H1 (cell line): ENCODE data around the gene PTRH1. TPM values are rescaled to one million over a fixed set of nuclear protein-coding genes. Genes with fewer than 3 reads are reported as not detected.

Experiments used
- CTCF ChIA-PET: fragments of 300-600 bp; sonication (Branson Sonifier 250); formaldehyde crosslinking; loops from one replicate; lab custom pipeline; 2021; ENCODE audit not compliant: partially characterized antibody; lab: Charles Lee
- POLR2A ChIA-PET: fragments of 300-600 bp; sonication (Branson Sonifier 250); formaldehyde crosslinking; loops from one replicate; lab custom pipeline; 2021; ENCODE audit warnings: inconsistent platforms; ENCODE audit not compliant: partially characterized antibody; lab: Charles Lee
- DNase-seq, 2 experiments: peaks; one replicate each; pipeline versions ENCODE4 v3.0.0 to v3.0.0-alpha.2; 2010 to 2022; ENCODE audit warnings: low spot score in 2 of 2, low read depth in 1 of 2, mixed read lengths in 1 of 2
- FAIRE-seq: peaks from 2 replicates; lab custom pipeline; 2011; peaks lifted over from hg19 to GRCh38; lab: Jason Lieb, UNC
- H2AFZ ChIP-seq: 2 replicates; pipeline ENCODE4 v1.8.1; 2012; ENCODE audit warnings: low read length, inconsistent platforms
- H2AK5ac ChIP-seq: 2 replicates; pipeline ENCODE4 v1.6.1; 2013; ENCODE audit warnings: low read depth, low read length
- H2BK120ac ChIP-seq: replicated peaks from 2 replicates; pipeline ENCODE3; 2013; ENCODE audit warnings: low read depth, low read length, inconsistent platforms
- H2BK12ac ChIP-seq: 2 replicates; pipeline ENCODE4 v1.6.1; 2013; ENCODE audit warnings: low read depth, low read length
- H2BK15ac ChIP-seq: 2 replicates; pipeline ENCODE4 v1.6.1; 2013; ENCODE audit warnings: low read length
- H2BK20ac ChIP-seq: 2 replicates; pipeline ENCODE4 v1.6.1; 2013; ENCODE audit warnings: low read length
- H2BK5ac ChIP-seq: 2 replicates; pipeline ENCODE4 v1.6.1; 2013; ENCODE audit warnings: low read depth, low read length
- H3K14ac ChIP-seq: 2 replicates; pipeline ENCODE4 v1.6.1; 2013; ENCODE audit warnings: inconsistent platforms; ENCODE audit not compliant: insufficient read length
- H3K18ac ChIP-seq: 2 replicates; pipeline ENCODE4 v1.6.1; 2013; ENCODE audit warnings: low read length; ENCODE audit errors: extremely low read depth
- H3K23ac ChIP-seq: 2 replicates; pipeline ENCODE4 v1.6.1; 2013; ENCODE audit warnings: inconsistent platforms; ENCODE audit not compliant: insufficient read length
- H3K23me2 ChIP-seq: 2 replicates; pipeline ENCODE4 v1.6.1; 2013; ENCODE audit warnings: low read depth, low read length
- H3K27ac ChIP-seq: 2 replicates; pipeline ENCODE4 v1.6.1; 2011; ENCODE audit warnings: low read depth, low read length, inconsistent platforms
- H3K27me3 ChIP-seq, 4 experiments: replicated peaks in 1 of 4; 1 replicate in 1 of 4; 2 replicates in 3 of 4; pipeline versions ENCODE4 v1.6.1 to v1.8.1; 2011 to 2013; ENCODE audit warnings: low read length in 3 of 4, mild to moderate bottlenecking in 3 of 4, inconsistent platforms in 2 of 4, mixed read lengths in 2 of 4, moderate library complexity in 1 of 4; ENCODE audit not compliant: control insufficient read depth in 3 of 4, insufficient read depth in 3 of 4; ENCODE audit errors: extremely low read depth in 1 of 4
- H3K36me3 ChIP-seq, 4 experiments: 2 replicates each; pipeline versions ENCODE4 v1.6.1 to v1.8.1; 2011 to 2013; ENCODE audit warnings: mild to moderate bottlenecking in 4 of 4, low read length in 3 of 4, moderate library complexity in 2 of 4, control low read depth in 1 of 4, inconsistent platforms in 1 of 4; ENCODE audit not compliant: insufficient read depth in 4 of 4, control insufficient read depth in 2 of 4
- H3K4ac ChIP-seq: replicated peaks from 2 replicates; pipeline ENCODE3; 2013; ENCODE audit warnings: low read length, low read depth, mixed read lengths, inconsistent platforms; ENCODE audit not compliant: insufficient read length
- H3K4me1 ChIP-seq, 4 experiments: replicated peaks in 1 of 4; 1 replicate in 1 of 4; 2 replicates in 3 of 4; pipeline versions ENCODE4 v1.6.1 to v1.8.1; 2011 to 2013; ENCODE audit warnings: low read length in 3 of 4, inconsistent platforms in 2 of 4, mixed read lengths in 1 of 4; ENCODE audit not compliant: insufficient read depth in 4 of 4, control insufficient read depth in 3 of 4
- H3K4me2 ChIP-seq, 2 experiments: 2 replicates each; pipeline versions ENCODE4 v1.6.1 to v1.8.1; 2011 to 2013; ENCODE audit warnings: low read depth in 2 of 2, low read length in 2 of 2, control low read depth in 1 of 2, inconsistent platforms in 1 of 2, mild to moderate bottlenecking in 1 of 2; ENCODE audit not compliant: insufficient read depth in 1 of 2
- H3K4me3 ChIP-seq, 4 experiments: fragments of 200-600, 300-600 bp in 1 of 4; sonication (generic), shearing (Covaris generic), sonication (Bioruptor Twin) in 1 of 4; 2 replicates each; pipeline versions ENCODE4 v1.5.1 to v1.8.1; 2011 to 2016; ENCODE audit warnings: low read length in 4 of 4, low read depth in 3 of 4, control low read depth in 2 of 4, inconsistent platforms in 2 of 4, mild to moderate bottlenecking in 2 of 4, mixed read lengths in 1 of 4, moderate library complexity in 1 of 4; ENCODE audit not compliant: insufficient read depth in 2 of 4; ENCODE audit errors: extremely low read depth in 1 of 4
- H3K56ac ChIP-seq: replicated peaks from 2 replicates; pipeline ENCODE3; 2013; ENCODE audit warnings: low read depth, mild to moderate bottlenecking, mixed read lengths, low read length, inconsistent platforms; ENCODE audit not compliant: insufficient read length
- H3K79me1 ChIP-seq: 2 replicates; pipeline ENCODE4 v1.6.1; 2013; ENCODE audit warnings: low read depth, low read length, control low read depth
- H3K79me2 ChIP-seq, 2 experiments: 2 replicates each; pipeline versions ENCODE4 v1.6.1 to v1.8.1; 2012 to 2013; ENCODE audit warnings: low read length in 2 of 2, mild to moderate bottlenecking in 2 of 2, inconsistent platforms in 1 of 2; ENCODE audit not compliant: insufficient read depth in 2 of 2, control insufficient read depth in 1 of 2
- H3K9ac ChIP-seq, 4 experiments: replicated peaks in 1 of 4; 1 replicate in 1 of 4; 2 replicates in 3 of 4; pipeline versions ENCODE4 v1.6.1 to v1.8.1; 2011 to 2013; ENCODE audit warnings: low read depth in 3 of 4, low read length in 3 of 4, control low read depth in 2 of 4, mild to moderate bottlenecking in 2 of 4, moderate library complexity in 2 of 4, inconsistent platforms in 1 of 4; ENCODE audit errors: extremely low read depth in 1 of 4
- H3K9me3 ChIP-seq, 2 experiments: 2 replicates each; pipeline versions ENCODE4 v1.6.1 to v1.8.1; 2012 to 2013; ENCODE audit warnings: mild to moderate bottlenecking in 2 of 2, moderate library complexity in 2 of 2, control low read depth in 1 of 2, inconsistent platforms in 1 of 2, low read depth in 1 of 2, low read length in 1 of 2, mixed read lengths in 1 of 2; ENCODE audit not compliant: insufficient read depth in 2 of 2
- H4K20me1 ChIP-seq, 2 experiments: replicated peaks in 1 of 2; 2 replicates each; pipeline versions ENCODE3 to v1.8.1; 2011 to 2013; ENCODE audit warnings: inconsistent platforms in 2 of 2, low read length in 2 of 2, mild to moderate bottlenecking in 1 of 2; ENCODE audit not compliant: insufficient read depth in 2 of 2, control insufficient read depth in 1 of 2
- H4K5ac ChIP-seq: 2 replicates; pipeline ENCODE4 v1.6.1; 2013; ENCODE audit warnings: low read length, low read depth, mixed read lengths, inconsistent platforms; ENCODE audit not compliant: insufficient read length
- H4K8ac ChIP-seq: 2 replicates; pipeline ENCODE4 v1.8.0; 2013; ENCODE audit warnings: mild to moderate bottlenecking, moderate library complexity, low read length, inconsistent platforms; ENCODE audit not compliant: insufficient read depth; ENCODE audit errors: extremely low read depth
- H4K91ac ChIP-seq: replicated peaks from 2 replicates; pipeline ENCODE3; 2013; ENCODE audit warnings: low read length, mixed read lengths, inconsistent platforms; ENCODE audit not compliant: insufficient read length
- CBX5 ChIP-seq: fragments of 300-800, 300-1000 bp; sonication (generic); IDR thresholded peaks from 2 replicates; pipeline ENCODE4 v1.7.1; 2016; ENCODE audit warnings: antibody characterized with exemption, low read length, low read depth
- CTBP2 ChIP-seq: IDR thresholded peaks from 2 replicates; pipeline ENCODE4 v1.7.0; 2011; ENCODE audit warnings: borderline replicate concordance, mild to moderate bottlenecking, moderate library complexity, mixed read lengths, low read length; ENCODE audit not compliant: insufficient read depth, insufficient read length
- E2F6 ChIP-seq: IDR thresholded peaks from 2 replicates; pipeline ENCODE4 v1.6.1; 2012; ENCODE audit warnings: inconsistent platforms
- HDAC2 ChIP-seq, 2 experiments: fragments of 300-600 bp in 1 of 2; sonication (generic) in 1 of 2; IDR thresholded peaks; 2 replicates each; pipeline ENCODE4 v1.6.1; 2011 to 2012; ENCODE audit warnings: low read depth in 2 of 2, low read length in 2 of 2, mild to moderate bottlenecking in 2 of 2, moderate library complexity in 2 of 2, borderline replicate concordance in 1 of 2, inconsistent platforms in 1 of 2
- YY1 ChIP-seq: IDR thresholded peaks from 2 replicates; pipeline ENCODE4 v1.6.1; 2011; ENCODE audit warnings: low read depth, mild to moderate bottlenecking, low read length
- WGBS, 2 experiments: shearing (Covaris generic) in 1 of 2; methylation state at CpG; one replicate each; pipeline versions ENCODE4 v1.1.6 to v1.1.7; 2013 to 2015; ENCODE audit warnings: low lambda C conversion rate in 2 of 2, mixed read lengths in 2 of 2, inconsistent platforms in 1 of 2, low coverage in 1 of 2, missing lambda C conversion rate in 1 of 2; ENCODE audit not compliant: insufficient replicate concordance in 2 of 2, insufficient coverage in 1 of 2, insufficient read length in 1 of 2; ENCODE audit errors: extremely low coverage in 1 of 2, missing lambda C conversion rate in 1 of 2; 5-methylcytosine and 5-hydroxymethylcytosine counted together
- long read RNA-seq, 2 experiments: library from RNA in 1 of 2; library from capped mRNA in 1 of 2; stranded (forward); transcript quantifications; one replicate each; pipeline ENCODE4 v2.0.0, GENCODE V29; 2021; ENCODE audit warnings: inconsistent platforms in 1 of 2
- polyA minus RNA-seq, 3 experiments: library from RNA; depleted of rRNA, polyadenylated mRNA; stranded (reverse); fragments of >200 nt; gene quantifications; 1 replicate in 2 of 3; 2 replicates in 1 of 3; pipeline ENCODE4 v1.2.3, GENCODE V29; 2011
- polyA plus RNA-seq, 7 experiments: library from polyadenylated mRNA; depleted of rRNA in 3 of 7; stranded (reverse) in 5 of 7; unstranded in 2 of 7; fragments of >200 nt in 5 of 7; fragments of 200-250 nt in 2 of 7; gene quantifications; 1 replicate in 5 of 7; 2 replicates in 1 of 7; 4 replicates in 1 of 7; pipeline versions ENCODE4 v1.2.1 to v1.2.3, GENCODE V29; 2011 to 2013; ENCODE audit warnings: missing spikeins in 2 of 7, mixed read lengths in 2 of 7
- total RNA-seq: library from RNA; stranded (reverse); fragmentation: NEBNext Ultra II Directional; extraction: Animal tissue kit (Norgen Biotek cat#: 25700); gene quantifications from 2 replicates; pipeline ENCODE4 v1.2.1, GENCODE V29; 2021

PTRH1 gene
- total RNA-seq (11.1 and 11.2 TPM in 2 replicates), polyA plus RNA-seq (2011; rRNA removed) (19.8 and 26.4 TPM in 2 replicates), polyA minus RNA-seq (2011; rRNA and poly(A)+ RNA removed) (1.8 and 3.4 TPM in 2 replicates)
- 19.3 TPM for polyA plus RNA-seq (2011; cell fraction: cytosol; rRNA removed)
- polyA plus RNA-seq (2011; cell fraction: nucleus; rRNA removed), result 15.4 TPM
- 4.3 to 12.8 TPM (median 10.2 TPM) in 4 replicates for polyA plus RNA-seq (2012, experiment 1 of 2)
- 9.6 TPM for polyA plus RNA-seq (2012, experiment 2 of 2)
- polyA plus RNA-seq (2013, experiment 1 of 2), result 5.9 TPM
- polyA plus RNA-seq (2013, experiment 2 of 2), result 6.8 TPM
- polyA minus RNA-seq (2011; cell fraction: cytosol; rRNA and poly(A)+ RNA removed), result 7.9 TPM
- polyA minus RNA-seq (2011; cell fraction: nucleus; rRNA and poly(A)+ RNA removed), result 8.3 TPM
- long read RNA-seq, experiment 1, transcript PTRH1-208 (5 exons, 814 nt), result major isoform, 9 of 12 reads
- long read RNA-seq, experiment 1, partial matches to known transcripts, result 0 of 12 reads
- long read RNA-seq, experiment 1, other reads (novel, unspliced or antisense), result 3 of 12 reads
- long read RNA-seq, experiment 2, partial matches to known transcripts, result 0 of 1 reads
- long read RNA-seq, experiment 2, other reads (novel, unspliced or antisense), result 1 of 1 reads

GRCh38 chr9:127715470-127716337 is at the start of gene PTRH1, which contains the start of gene TTC16:
Gene PTRH1, minus strand, starts transcription at chr9:127715663. Its CDS starts 24 bp downstream, at chr9:127715639.
Gene TTC16, plus strand, starts transcription at chr9:127716079. Its CDS starts 67 bp downstream, at chr9:127716146.
- no peak within 1 kb of the TSS for H3K27ac ChIP-seq
- no peaks in the 10 kb centered on the region for H3K36me3 ChIP-seq
- peaks cover 0 to 3% of the 10 kb centered on the region in 2 experiments for H4K20me1 ChIP-seq
- H3K4me2 ChIP-seq, result peak within 1 kb of the TSS; percentile 59 to 99
- H3K4ac ChIP-seq, result no peak within 1 kb of the TSS
- H2AK5ac ChIP-seq, result no peak within 1 kb of the TSS
- H2BK5ac ChIP-seq, result peak within 1 kb of the TSS; percentile 24; the same call in 1 of the 2 replicates
- H3K9me3 ChIP-seq, result no peaks in the 10 kb centered on the region
- no peak within 1 kb of the TSS for H3K56ac ChIP-seq
- no peak within 1 kb of the TSS for H4K5ac ChIP-seq
- H4K8ac ChIP-seq, result peak within 1 kb of the TSS; percentile 11
- DNase-seq (peak; percentile 77 to 99), FAIRE-seq (no peak)
- peaks cover 10% of the 10 kb centered on the region; the same call in 1 of the 2 replicates for H3K23me2 ChIP-seq
- no peak within 1 kb of the TSS for H2BK20ac ChIP-seq
- H2AFZ ChIP-seq, result peak within 1 kb of the TSS; percentile 48; the same call in 1 of the 2 replicates
- no peak within 1 kb of the TSS for H4K91ac ChIP-seq
- 0 out of 7 replicates have a peak, but pooled peaks cover 0 to 2% (median 0%) of the 10 kb centered on the region in 4 experiments for H3K27me3 ChIP-seq
- H3K9ac ChIP-seq, result peak within 1 kb of the TSS in 2 of 4 experiments; percentile 42 to 45; a peak in 4 of 7 replicates
- peak within 1 kb of the TSS; percentile 75; the same call in 1 of the 2 replicates for H2BK12ac ChIP-seq
- POLR2A ChIA-PET, result interaction anchor here (0.6 to 2.7 kb wide), 10 partner anchors 9 to 291 kb away, joined by 3 to 17 read pairs (median 3); partner anchors contain the start of genes CFAP157, LRSAM1, RPL12 and TOR2A
- no peak within 1 kb of the TSS for H2BK15ac ChIP-seq
- H3K4me1 ChIP-seq, result peaks cover 0 to 28% (median 21%) of the 10 kb centered on the region in 4 experiments; a peak in 6 of 7 replicates
- no peaks in the 10 kb centered on the region for H3K79me2 ChIP-seq
- no peak within 1 kb of the TSS; the same call in none of the 2 replicates for H3K18ac ChIP-seq
- H3K14ac ChIP-seq, result no peak within 1 kb of the TSS
- H3K23ac ChIP-seq, result no peak within 1 kb of the TSS
- no peak within 1 kb of the TSS for H2BK120ac ChIP-seq
- peak within 1 kb of the TSS; percentile 64 to 82 (median 75) for H3K4me3 ChIP-seq
- H3K79me1 ChIP-seq, result no peaks in the 10 kb centered on the region; the same call in 1 of the 2 replicates
- CTCF ChIA-PET, result interaction anchor here (1.0 to 3.3 kb wide), 6 partner anchors 17 to 153 kb away, joined by 3 to 24 read pairs (median 4); partner anchors contain the start of gene TOR2A
- 7% methylated on average over 61 of the region's 65 CpGs; no CpG with 5 or more reads in 1 of the 2 experiments for WGBS, 2 experiments
- TF ChIP-seq HDAC2 (IDR thresholded peaks at IDR 0.05; ENCODE audit: borderline replicate concordance in 1 of 2, low read depth in 2 of 2, low read length in 2 of 2) (peak; percentile 50 to 80; a peak in 2 of 4 replicates), E2F6 (peak; percentile 26; the same call in 1 of the 2 replicates), YY1 (peak; percentile 100), CBX5 (no peak), CTBP2 (no peak)
